Liver (tissue), 9 donors: ENCODE data around the gene GNAT1. TPM values are rescaled to one million over a fixed set of nuclear protein-coding genes. Genes with fewer than 3 reads are reported as not detected.

Experiments used
- DNase-seq: peaks from one replicate; pipeline ENCODE4 v3.0.0-alpha.2; 2017; ENCODE audit warnings: low spot score
- H3K27ac ChIP-seq, 2 donors: one replicate each; pipeline ENCODE4 v1.7.0; 2013; ENCODE audit warnings: inconsistent platforms in 2 of 2, low read length in 2 of 2, control low read depth in 1 of 2, low read depth in 1 of 2, mild to moderate bottlenecking in 1 of 2
- H3K27me3 ChIP-seq, 4 donors: one replicate each; pipeline versions ENCODE4 v1.6.1 to v1.7.0; 2013; ENCODE audit warnings: low read length in 3 of 4, inconsistent platforms in 1 of 4, mild to moderate bottlenecking in 1 of 4, moderate library complexity in 1 of 4; ENCODE audit not compliant: control insufficient read depth in 4 of 4, insufficient read depth in 4 of 4
- H3K36me3 ChIP-seq, 4 donors: one replicate each; pipeline versions ENCODE4 v1.6.1 to v1.7.0; 2013; ENCODE audit warnings: low read length in 3 of 4, mild to moderate bottlenecking in 3 of 4, low read depth in 1 of 4, moderate library complexity in 1 of 4; ENCODE audit not compliant: control insufficient read depth in 4 of 4, insufficient read depth in 3 of 4
- H3K4me1 ChIP-seq, 4 donors: one replicate each; pipeline versions ENCODE4 v1.6.1 to v1.7.0; 2013; ENCODE audit warnings: low read length in 3 of 4, mild to moderate bottlenecking in 3 of 4, moderate library complexity in 1 of 4; ENCODE audit not compliant: control insufficient read depth in 4 of 4, insufficient read depth in 4 of 4
- H3K4me3 ChIP-seq, 3 donors: one replicate each; pipeline versions ENCODE4 v1.6.1 to v1.7.0; 2013; ENCODE audit warnings: low read length in 3 of 3, control low read depth in 1 of 3, low read depth in 1 of 3, mild to moderate bottlenecking in 1 of 3
- H3K9ac ChIP-seq, 2 donors: one replicate each; pipeline ENCODE4 v1.7.0; 2013; ENCODE audit warnings: low read length in 2 of 2, mild to moderate bottlenecking in 2 of 2, moderate library complexity in 2 of 2, control low read depth in 1 of 2, low read depth in 1 of 2
- H3K9me3 ChIP-seq, 4 donors: one replicate each; pipeline versions ENCODE4 v1.6.1 to v1.7.0; 2013; ENCODE audit warnings: low read length in 3 of 4; ENCODE audit not compliant: control insufficient read depth in 4 of 4
- EGR1 ChIP-seq, 2 donors: IDR thresholded peaks; 2 replicates each; pipeline ENCODE4 v1.6.1; 2016 to 2018; ENCODE audit warnings: antibody characterized with exemption in 2 of 2, low read depth in 2 of 2
- FOXA1 ChIP-seq: IDR thresholded peaks from 2 replicates; pipeline ENCODE4 v1.6.1; 2016; ENCODE audit warnings: antibody characterized with exemption
- GABPA ChIP-seq, 2 donors: IDR thresholded peaks in 1 of 2; conservative IDR thresholded peaks in 1 of 2; 2 replicates each; pipeline ENCODE4 v1.6.1; 2016; ENCODE audit warnings: antibody characterized with exemption in 2 of 2, mild to moderate bottlenecking in 1 of 2, moderate library complexity in 1 of 2
- HNF4G ChIP-seq: IDR thresholded peaks from 2 replicates; pipeline ENCODE4 v1.6.1; 2016; ENCODE audit warnings: antibody characterized with exemption
- JUND ChIP-seq, 2 donors: IDR thresholded peaks; 2 replicates each; pipeline ENCODE4 v1.6.1; 2016; ENCODE audit warnings: antibody characterized with exemption in 2 of 2
- RAD21 ChIP-seq, 2 donors: IDR thresholded peaks; 2 replicates each; pipeline ENCODE4 v1.6.1; 2016; ENCODE audit warnings: antibody characterized with exemption in 2 of 2, mild to moderate bottlenecking in 2 of 2
- SP1 ChIP-seq: IDR thresholded peaks from 2 replicates; pipeline ENCODE4 v1.6.1; 2018; ENCODE audit warnings: antibody characterized with exemption, mild to moderate bottlenecking
- TAF1 ChIP-seq: conservative IDR thresholded peaks from 2 replicates; pipeline ENCODE4 v1.6.1; 2016; ENCODE audit warnings: antibody characterized with exemption, mild to moderate bottlenecking
- YY1 ChIP-seq: IDR thresholded peaks from 2 replicates; pipeline ENCODE4 v1.6.1; 2016; ENCODE audit warnings: antibody characterized with exemption, mild to moderate bottlenecking
- WGBS: extraction: QIAGEN DNeasy Blood & Tissue Kit; methylation state at CpG from one replicate; pipeline ENCODE4 v1.1.7; 2013; 5-methylcytosine and 5-hydroxymethylcytosine counted together
- polyA plus RNA-seq, 2 donors: library from polyadenylated mRNA; stranded (reverse) in 1 of 2; unstranded in 1 of 2; fragments of 200-250 nt in 1 of 2; fragments of >200 nt in 1 of 2; fragmentation: Nextera tagmentation in 1 of 2; extraction: Ambion mirVana in 1 of 2; gene quantifications; one replicate each; pipeline versions ENCODE4 v1.2.1 to v1.2.3, GENCODE V29; 2013 to 2015
- total RNA-seq, 2 donors: library from RNA; depleted of rRNA; stranded (reverse); fragments of >200 nt; gene quantifications; one replicate each; pipeline ENCODE4 v1.2.3, GENCODE V29; 2014
- TF ChIP-seq, protein P1 (sequence below): fragments of 150-350 bp; IDR thresholded peaks from 2 replicates; pipeline ENCODE4 v1.5.1; 2017; ENCODE audit warnings: improper control_type of control experiment, low read depth, low read length; ENCODE audit not compliant: missing input control
- TF ChIP-seq, protein P2 (sequence below): IDR thresholded peaks from 2 replicates; pipeline ENCODE4 v1.6.1; 2016; ENCODE audit warnings: antibody characterized with exemption
- TF ChIP-seq, protein P3 (sequence below): IDR thresholded peaks from 2 replicates; pipeline ENCODE4 v1.6.1; 2016; ENCODE audit warnings: antibody characterized with exemption
- TF ChIP-seq, protein P4 (sequence below): IDR thresholded peaks from 2 replicates; pipeline ENCODE4 v1.6.1; 2016; ENCODE audit warnings: antibody characterized with exemption
- TF ChIP-seq, protein P5 (sequence below): IDR thresholded peaks from 2 replicates; pipeline ENCODE4 v1.6.1; 2016; ENCODE audit warnings: antibody characterized with exemption, mild to moderate bottlenecking
- donor health status: healthy.
- donor health status: healthy.
- donor health status: healthy.
- donor health status: healthy.
- donor health status: healthy.

Gene GNAT1
- total and polyA plus RNA-seq, 4 donors: 0.08 TPM; not detected in 3

GRCh38 chr3:50219285-50219684, 27.9 kb downstream of the GNAT1 start:
- Histone ChIP-seq H3K4me3 (no peak overlapping the region), H3K9ac (peak overlapping the region in 1 of 2 donors; percentile 3), H3K4me1 (peaks cover 4 to 64% (median 47%) of the 10 kb centered on the region in 4 donors), H3K36me3 (peaks cover 9 to 13% (median 11%) of the 10 kb centered on the region in 4 donors), H3K27me3 (no peaks in the 10 kb centered on the region), H3K27ac (no peak overlapping the region), H3K9me3 (no peaks in the 10 kb centered on the region)
- TF ChIP-seq, protein P1, sequence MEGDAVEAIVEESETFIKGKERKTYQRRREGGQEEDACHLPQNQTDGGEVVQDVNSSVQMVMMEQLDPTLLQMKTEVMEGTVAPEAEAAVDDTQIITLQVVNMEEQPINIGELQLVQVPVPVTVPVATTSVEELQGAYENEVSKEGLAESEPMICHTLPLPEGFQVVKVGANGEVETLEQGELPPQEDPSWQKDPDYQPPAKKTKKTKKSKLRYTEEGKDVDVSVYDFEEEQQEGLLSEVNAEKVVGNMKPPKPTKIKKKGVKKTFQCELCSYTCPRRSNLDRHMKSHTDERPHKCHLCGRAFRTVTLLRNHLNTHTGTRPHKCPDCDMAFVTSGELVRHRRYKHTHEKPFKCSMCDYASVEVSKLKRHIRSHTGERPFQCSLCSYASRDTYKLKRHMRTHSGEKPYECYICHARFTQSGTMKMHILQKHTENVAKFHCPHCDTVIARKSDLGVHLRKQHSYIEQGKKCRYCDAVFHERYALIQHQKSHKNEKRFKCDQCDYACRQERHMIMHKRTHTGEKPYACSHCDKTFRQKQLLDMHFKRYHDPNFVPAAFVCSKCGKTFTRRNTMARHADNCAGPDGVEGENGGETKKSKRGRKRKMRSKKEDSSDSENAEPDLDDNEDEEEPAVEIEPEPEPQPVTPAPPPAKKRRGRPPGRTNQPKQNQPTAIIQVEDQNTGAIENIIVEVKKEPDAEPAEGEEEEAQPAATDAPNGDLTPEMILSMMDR: no peak
- TF ChIP-seq SP1: no peak
- WGBS: 94% methylated on average over 5 of the region's 5 CpGs
- no peak for DNase-seq

DNA sequence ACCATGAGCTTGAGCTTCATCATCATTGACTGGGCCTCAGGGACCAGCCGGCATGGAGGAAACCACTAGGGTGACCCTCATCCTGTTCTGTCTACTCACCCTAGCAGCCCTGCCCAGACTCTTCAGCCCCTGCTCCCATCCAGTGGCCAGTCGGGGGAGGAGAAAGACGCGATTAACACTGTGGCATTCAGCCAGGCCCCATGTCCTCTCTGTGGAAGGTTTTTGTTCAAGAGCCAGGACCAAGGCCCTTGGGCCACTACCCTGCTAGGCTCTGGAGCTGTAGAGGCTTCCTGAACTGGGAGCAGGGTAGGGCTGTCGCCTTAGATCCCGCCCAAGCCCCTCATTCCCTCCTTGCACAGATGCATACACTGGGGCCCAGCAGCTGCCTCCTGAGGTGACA, 28.7 kb downstream of the GNAT1 start:
- no peak overlapping the region for H3K9ac ChIP-seq
- H3K9me3 ChIP-seq: no peaks in the 10 kb centered on the region
- no peak for DNase-seq
- WGBS: 52% methylated on average over 6 of the region's 6 CpGs
- H3K4me1 ChIP-seq: peaks cover 4 to 57% (median 38%) of the 10 kb centered on the region in 4 donors
- peak overlapping the region; percentile 3 to 39 for H3K27ac ChIP-seq
- H3K36me3 ChIP-seq: peaks cover 9 to 13% (median 11%) of the 10 kb centered on the region in 4 donors
- no peak overlapping the region for H3K4me3 ChIP-seq
- peak; percentile 5 to 13 for TF ChIP-seq RAD21 (IDR thresholded peaks at IDR 0.05)
- TF ChIP-seq, protein P1: no peak
- no peaks in the 10 kb centered on the region for H3K27me3 ChIP-seq

DNA sequence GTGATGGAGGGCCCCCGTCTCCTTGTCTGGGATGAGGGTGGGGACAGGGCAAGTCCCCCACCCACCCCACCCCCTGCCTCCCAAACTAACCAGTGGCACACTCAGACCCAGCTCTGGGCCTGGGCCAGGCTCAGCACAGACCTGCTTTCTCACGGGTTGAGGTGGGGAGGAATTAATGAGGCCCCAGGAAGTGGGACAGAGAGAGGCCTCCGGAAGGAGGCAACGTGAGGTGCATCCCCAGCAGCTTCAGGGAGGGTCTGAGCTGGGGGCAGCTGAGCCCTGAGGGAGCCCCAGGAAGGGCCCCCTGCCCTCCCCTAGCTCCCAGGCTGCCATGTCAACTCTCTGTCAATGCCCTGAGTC, 29.6 kb downstream of the GNAT1 start:
- Histone ChIP-seq H3K9me3 (no peaks in the 10 kb centered on the region), H3K36me3 (peaks cover 6 to 13% (median 11%) of the 10 kb centered on the region in 4 donors), H3K27ac (peak overlapping the region; percentile 49 to 78), H3K27me3 (no peaks in the 10 kb centered on the region), H3K4me1 (peaks cover 4 to 53% (median 38%) of the 10 kb centered on the region in 4 donors), H3K4me3 (no peak overlapping the region), H3K9ac (no peak overlapping the region)
- TF ChIP-seq, protein P2, sequence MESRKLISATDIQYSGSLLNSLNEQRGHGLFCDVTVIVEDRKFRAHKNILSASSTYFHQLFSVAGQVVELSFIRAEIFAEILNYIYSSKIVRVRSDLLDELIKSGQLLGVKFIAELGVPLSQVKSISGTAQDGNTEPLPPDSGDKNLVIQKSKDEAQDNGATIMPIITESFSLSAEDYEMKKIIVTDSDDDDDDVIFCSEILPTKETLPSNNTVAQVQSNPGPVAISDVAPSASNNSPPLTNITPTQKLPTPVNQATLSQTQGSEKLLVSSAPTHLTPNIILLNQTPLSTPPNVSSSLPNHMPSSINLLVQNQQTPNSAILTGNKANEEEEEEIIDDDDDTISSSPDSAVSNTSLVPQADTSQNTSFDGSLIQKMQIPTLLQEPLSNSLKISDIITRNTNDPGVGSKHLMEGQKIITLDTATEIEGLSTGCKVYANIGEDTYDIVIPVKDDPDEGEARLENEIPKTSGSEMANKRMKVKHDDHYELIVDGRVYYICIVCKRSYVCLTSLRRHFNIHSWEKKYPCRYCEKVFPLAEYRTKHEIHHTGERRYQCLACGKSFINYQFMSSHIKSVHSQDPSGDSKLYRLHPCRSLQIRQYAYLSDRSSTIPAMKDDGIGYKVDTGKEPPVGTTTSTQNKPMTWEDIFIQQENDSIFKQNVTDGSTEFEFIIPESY: no peak
- TF ChIP-seq, protein P3, sequence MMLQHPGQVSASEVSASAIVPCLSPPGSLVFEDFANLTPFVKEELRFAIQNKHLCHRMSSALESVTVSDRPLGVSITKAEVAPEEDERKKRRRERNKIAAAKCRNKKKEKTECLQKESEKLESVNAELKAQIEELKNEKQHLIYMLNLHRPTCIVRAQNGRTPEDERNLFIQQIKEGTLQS: no peak
- TF ChIP-seq EGR1 (IDR thresholded peaks at IDR 0.05; ENCODE audit: low read depth in 2 of 2) (no peak), RAD21 (IDR thresholded peaks at IDR 0.05) (no peak), GABPA (IDR thresholded peaks at IDR 0.05 in 1 of 2, conservative IDR thresholded peaks at IDR 0.05 in 1 of 2) (no peak), JUND (IDR thresholded peaks at IDR 0.05) (no peak), YY1 (no peak), TAF1 (no peak), FOXA1 (no peak), HNF4G (no peak)
- TF ChIP-seq, protein P4, sequence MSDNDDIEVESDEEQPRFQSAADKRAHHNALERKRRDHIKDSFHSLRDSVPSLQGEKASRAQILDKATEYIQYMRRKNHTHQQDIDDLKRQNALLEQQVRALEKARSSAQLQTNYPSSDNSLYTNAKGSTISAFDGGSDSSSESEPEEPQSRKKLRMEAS: no peak
- TF ChIP-seq, protein P1: no peak
- TF ChIP-seq, protein P5, sequence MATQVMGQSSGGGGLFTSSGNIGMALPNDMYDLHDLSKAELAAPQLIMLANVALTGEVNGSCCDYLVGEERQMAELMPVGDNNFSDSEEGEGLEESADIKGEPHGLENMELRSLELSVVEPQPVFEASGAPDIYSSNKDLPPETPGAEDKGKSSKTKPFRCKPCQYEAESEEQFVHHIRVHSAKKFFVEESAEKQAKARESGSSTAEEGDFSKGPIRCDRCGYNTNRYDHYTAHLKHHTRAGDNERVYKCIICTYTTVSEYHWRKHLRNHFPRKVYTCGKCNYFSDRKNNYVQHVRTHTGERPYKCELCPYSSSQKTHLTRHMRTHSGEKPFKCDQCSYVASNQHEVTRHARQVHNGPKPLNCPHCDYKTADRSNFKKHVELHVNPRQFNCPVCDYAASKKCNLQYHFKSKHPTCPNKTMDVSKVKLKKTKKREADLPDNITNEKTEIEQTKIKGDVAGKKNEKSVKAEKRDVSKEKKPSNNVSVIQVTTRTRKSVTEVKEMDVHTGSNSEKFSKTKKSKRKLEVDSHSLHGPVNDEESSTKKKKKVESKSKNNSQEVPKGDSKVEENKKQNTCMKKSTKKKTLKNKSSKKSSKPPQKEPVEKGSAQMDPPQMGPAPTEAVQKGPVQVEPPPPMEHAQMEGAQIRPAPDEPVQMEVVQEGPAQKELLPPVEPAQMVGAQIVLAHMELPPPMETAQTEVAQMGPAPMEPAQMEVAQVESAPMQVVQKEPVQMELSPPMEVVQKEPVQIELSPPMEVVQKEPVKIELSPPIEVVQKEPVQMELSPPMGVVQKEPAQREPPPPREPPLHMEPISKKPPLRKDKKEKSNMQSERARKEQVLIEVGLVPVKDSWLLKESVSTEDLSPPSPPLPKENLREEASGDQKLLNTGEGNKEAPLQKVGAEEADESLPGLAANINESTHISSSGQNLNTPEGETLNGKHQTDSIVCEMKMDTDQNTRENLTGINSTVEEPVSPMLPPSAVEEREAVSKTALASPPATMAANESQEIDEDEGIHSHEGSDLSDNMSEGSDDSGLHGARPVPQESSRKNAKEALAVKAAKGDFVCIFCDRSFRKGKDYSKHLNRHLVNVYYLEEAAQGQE: no peak
- DNase-seq: no peak
- WGBS: 55% methylated on average over 4 of the region's 4 CpGs
